H1 (cell line): ENCODE measurements around the gene GABPB2. TPM values are rescaled to one million over a fixed set of nuclear protein-coding genes. Genes with fewer than 3 reads are reported as not detected.

Experiments used
- CHD2 ChIP-seq: IDR thresholded peaks from 2 replicates; pipeline ENCODE4 v1.6.1; 2012; ENCODE audit warnings: low read length, improper control_type of control experiment
- CREB1 ChIP-seq: IDR thresholded peaks from 2 replicates; pipeline ENCODE4 v1.6.1; 2012; ENCODE audit warnings: inconsistent platforms
- KDM4A ChIP-seq: IDR thresholded peaks from one replicate; pipeline ENCODE4 v1.7.1; 2012; ENCODE audit warnings: low read depth, mild to moderate bottlenecking, moderate library complexity, low read length, inconsistent platforms; ENCODE audit not compliant: severe bottlenecking
- NANOG ChIP-seq: IDR thresholded peaks from 2 replicates; pipeline ENCODE4 v1.6.1; 2011; ENCODE audit warnings: low read length, low read depth, mild to moderate bottlenecking, inconsistent platforms; ENCODE audit not compliant: insufficient read depth, poor library complexity, severe bottlenecking
- RAD21 ChIP-seq, 2 experiments: IDR thresholded peaks in 1 of 2; conservative IDR thresholded peaks in 1 of 2; 2 replicates each; pipeline ENCODE4 v1.6.1; 2011; ENCODE audit warnings: low read depth in 2 of 2, low read length in 2 of 2, improper control_type of control experiment in 1 of 2, inconsistent platforms in 1 of 2, mild to moderate bottlenecking in 1 of 2, moderate library complexity in 1 of 2
- SP1 ChIP-seq: IDR thresholded peaks from 2 replicates; pipeline ENCODE4 v1.6.1; 2011; ENCODE audit warnings: low read depth, low read length
- SP4 ChIP-seq: IDR thresholded peaks from 2 replicates; pipeline ENCODE4 v1.6.1; 2012; ENCODE audit warnings: low read length, inconsistent platforms
- TBP ChIP-seq: IDR thresholded peaks from 2 replicates; pipeline ENCODE4 v1.6.1; 2011; ENCODE audit warnings: low read depth, low read length, improper control_type of control experiment
- TCF12 ChIP-seq: IDR thresholded peaks from 2 replicates; pipeline ENCODE4 v1.6.1; 2011; ENCODE audit warnings: low read depth, mild to moderate bottlenecking, low read length
- TEAD4 ChIP-seq: IDR thresholded peaks from 2 replicates; pipeline ENCODE4 v1.6.1; 2012; ENCODE audit warnings: low read depth, low read length, inconsistent platforms, mixed read lengths
- polyA plus RNA-seq, 7 experiments: library from polyadenylated mRNA; depleted of rRNA in 3 of 7; stranded (reverse) in 5 of 7; unstranded in 2 of 7; fragments of >200 nt in 5 of 7; fragments of 200-250 nt in 2 of 7; gene quantifications; 1 replicate in 5 of 7; 2 replicates in 1 of 7; 4 replicates in 1 of 7; pipeline versions ENCODE4 v1.2.1 to v1.2.3, GENCODE V29; 2011 to 2013; ENCODE audit warnings: missing spikeins in 2 of 7, mixed read lengths in 2 of 7
- total RNA-seq: library from RNA; stranded (reverse); fragmentation: NEBNext Ultra II Directional; extraction: Animal tissue kit (Norgen Biotek cat#: 25700); gene quantifications from 2 replicates; pipeline ENCODE4 v1.2.1, GENCODE V29; 2021
- TF ChIP-seq, protein P1 (sequence below), 3 experiments: IDR thresholded peaks; 1 replicate in 2 of 3; 2 replicates in 1 of 3; pipeline versions ENCODE4 v1.5.1 to v1.6.1; 2011; ENCODE audit warnings: low read length in 3 of 3, mild to moderate bottlenecking in 3 of 3, inconsistent platforms in 2 of 3, low read depth in 1 of 3, moderate library complexity in 1 of 3; ENCODE audit not compliant: insufficient read depth in 1 of 3; ENCODE audit errors: control extremely low read depth in 1 of 3
- TF ChIP-seq, protein P2 (sequence below): IDR thresholded peaks from 2 replicates; pipeline ENCODE4 v1.6.1; 2012; ENCODE audit warnings: inconsistent platforms

GABPB2 gene
- total and polyA plus RNA-seq, 2 of the 8 experiments (the other 6 are each of a cell fraction or from before 2014, with no cell fraction given): 1.8 to 2.4 TPM

DNA sequence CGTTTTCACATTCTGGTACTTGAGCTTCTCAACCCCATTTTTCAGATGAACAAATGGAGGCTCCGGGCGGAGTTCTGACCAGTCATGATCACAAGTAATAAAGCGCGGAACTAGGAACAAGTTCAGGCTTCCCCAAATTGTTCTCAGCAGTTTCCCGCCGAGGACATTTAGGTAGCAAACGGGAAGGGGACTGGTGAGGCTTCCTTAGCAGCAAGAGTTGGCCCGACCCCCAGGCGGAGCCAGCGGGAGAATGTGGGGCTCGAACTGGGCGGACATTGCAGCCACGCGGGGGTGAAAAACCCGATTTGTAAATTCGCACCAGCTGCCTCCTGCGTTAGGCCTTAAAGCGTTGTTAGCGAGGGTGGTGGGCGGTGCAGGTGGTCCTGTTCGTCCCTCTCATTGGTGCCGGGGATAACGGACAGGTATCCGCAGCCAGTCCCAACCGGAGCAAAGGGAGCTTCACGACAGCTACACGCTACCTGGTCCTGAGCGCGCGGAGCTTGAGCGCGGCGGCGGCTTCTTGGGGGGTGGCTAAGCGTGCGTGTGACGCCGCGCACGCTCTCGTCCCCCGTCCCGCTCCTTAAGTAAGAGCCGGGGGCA lies 60.5 kb downstream of the GABPB2 start (continued):
- TF ChIP-seq SP1: peak; percentile 94
- peak; percentile 37; the same call in 1 of the 2 replicates for TF ChIP-seq TEAD4
- peak; percentile 77 for TF ChIP-seq CREB1
- no peak for TF ChIP-seq KDM4A
- TF ChIP-seq, protein P1, sequence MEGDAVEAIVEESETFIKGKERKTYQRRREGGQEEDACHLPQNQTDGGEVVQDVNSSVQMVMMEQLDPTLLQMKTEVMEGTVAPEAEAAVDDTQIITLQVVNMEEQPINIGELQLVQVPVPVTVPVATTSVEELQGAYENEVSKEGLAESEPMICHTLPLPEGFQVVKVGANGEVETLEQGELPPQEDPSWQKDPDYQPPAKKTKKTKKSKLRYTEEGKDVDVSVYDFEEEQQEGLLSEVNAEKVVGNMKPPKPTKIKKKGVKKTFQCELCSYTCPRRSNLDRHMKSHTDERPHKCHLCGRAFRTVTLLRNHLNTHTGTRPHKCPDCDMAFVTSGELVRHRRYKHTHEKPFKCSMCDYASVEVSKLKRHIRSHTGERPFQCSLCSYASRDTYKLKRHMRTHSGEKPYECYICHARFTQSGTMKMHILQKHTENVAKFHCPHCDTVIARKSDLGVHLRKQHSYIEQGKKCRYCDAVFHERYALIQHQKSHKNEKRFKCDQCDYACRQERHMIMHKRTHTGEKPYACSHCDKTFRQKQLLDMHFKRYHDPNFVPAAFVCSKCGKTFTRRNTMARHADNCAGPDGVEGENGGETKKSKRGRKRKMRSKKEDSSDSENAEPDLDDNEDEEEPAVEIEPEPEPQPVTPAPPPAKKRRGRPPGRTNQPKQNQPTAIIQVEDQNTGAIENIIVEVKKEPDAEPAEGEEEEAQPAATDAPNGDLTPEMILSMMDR (IDR thresholded peaks at IDR 0.05; ENCODE audit: control extremely low read depth in 1 of 3, insufficient read depth in 1 of 3, low read depth in 1 of 3, low read length in 3 of 3): no peak
- no peak for TF ChIP-seq SP4
- TF ChIP-seq, protein P2, sequence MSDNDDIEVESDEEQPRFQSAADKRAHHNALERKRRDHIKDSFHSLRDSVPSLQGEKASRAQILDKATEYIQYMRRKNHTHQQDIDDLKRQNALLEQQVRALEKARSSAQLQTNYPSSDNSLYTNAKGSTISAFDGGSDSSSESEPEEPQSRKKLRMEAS: peak; percentile 67
- peak; percentile 56; the same call in 1 of the 2 replicates for TF ChIP-seq TBP
- no peak for TF ChIP-seq NANOG
- TF ChIP-seq TCF12: no peak
- 0 out of 4 replicates have a peak, but pooled peaks of 1 of the 2 experiments have one; percentile 10 for TF ChIP-seq RAD21 (IDR thresholded peaks at IDR 0.05 in 1 of 2, conservative IDR thresholded peaks at IDR 0.05 in 1 of 2; ENCODE audit: low read depth in 2 of 2, low read length in 2 of 2)
- peak; percentile 80 for TF ChIP-seq CHD2
